ENCODE measurements around the gene TMEM218.
"Not testable (repeated sequence)": the region's sequence is repeated elsewhere in the genome, so short reads cannot be mapped to it uniquely, and the experiment has no call there.

DNA sequence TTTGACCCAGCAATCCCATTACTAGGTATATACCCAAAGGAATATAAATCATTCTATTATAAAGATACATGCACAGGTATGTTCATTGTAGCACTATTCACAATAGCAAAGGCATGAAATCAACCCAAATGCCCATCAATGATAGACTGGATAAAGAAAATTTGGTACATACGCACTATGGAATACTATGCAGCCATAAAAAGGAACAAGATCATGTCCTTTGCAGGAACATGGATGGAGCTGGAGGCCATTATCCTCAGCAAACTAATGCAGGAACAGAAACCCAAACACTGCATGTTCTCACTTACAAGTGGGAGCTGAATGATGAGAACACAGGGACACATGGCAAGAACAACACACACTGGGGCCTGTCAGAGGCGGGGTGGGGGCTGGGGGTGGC lies 55.3 kb downstream of the TMEM218 start:
- TF ChIP-seq, protein P1, sequence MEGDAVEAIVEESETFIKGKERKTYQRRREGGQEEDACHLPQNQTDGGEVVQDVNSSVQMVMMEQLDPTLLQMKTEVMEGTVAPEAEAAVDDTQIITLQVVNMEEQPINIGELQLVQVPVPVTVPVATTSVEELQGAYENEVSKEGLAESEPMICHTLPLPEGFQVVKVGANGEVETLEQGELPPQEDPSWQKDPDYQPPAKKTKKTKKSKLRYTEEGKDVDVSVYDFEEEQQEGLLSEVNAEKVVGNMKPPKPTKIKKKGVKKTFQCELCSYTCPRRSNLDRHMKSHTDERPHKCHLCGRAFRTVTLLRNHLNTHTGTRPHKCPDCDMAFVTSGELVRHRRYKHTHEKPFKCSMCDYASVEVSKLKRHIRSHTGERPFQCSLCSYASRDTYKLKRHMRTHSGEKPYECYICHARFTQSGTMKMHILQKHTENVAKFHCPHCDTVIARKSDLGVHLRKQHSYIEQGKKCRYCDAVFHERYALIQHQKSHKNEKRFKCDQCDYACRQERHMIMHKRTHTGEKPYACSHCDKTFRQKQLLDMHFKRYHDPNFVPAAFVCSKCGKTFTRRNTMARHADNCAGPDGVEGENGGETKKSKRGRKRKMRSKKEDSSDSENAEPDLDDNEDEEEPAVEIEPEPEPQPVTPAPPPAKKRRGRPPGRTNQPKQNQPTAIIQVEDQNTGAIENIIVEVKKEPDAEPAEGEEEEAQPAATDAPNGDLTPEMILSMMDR (conservative IDR thresholded peaks at IDR 0.05 in 1 of 2, IDR thresholded peaks at IDR 0.05 in 1 of 2; ENCODE audit: low read depth in 1 of 2, low read length in 2 of 2), result not testable (repeated sequence)
- TF ChIP-seq EZH2 (IDR thresholded peaks at IDR 0.05; ENCODE audit: low read length, missing control alignments), result not testable (repeated sequence)
